HG03575 (cell line): ENCODE results near the gene LSM4.

ENCODE experiments used
- ATAC-seq: cut with Tn5 transposase; IDR thresholded peaks from one replicate; pipeline ENCODE4 v1.9.1; 2021; ENCODE audit not compliant: unreplicated experiment, insufficient number of reproducible peaks, low FRiP score; ENCODE audit errors: extremely low read depth

LSM4 gene

DNA sequence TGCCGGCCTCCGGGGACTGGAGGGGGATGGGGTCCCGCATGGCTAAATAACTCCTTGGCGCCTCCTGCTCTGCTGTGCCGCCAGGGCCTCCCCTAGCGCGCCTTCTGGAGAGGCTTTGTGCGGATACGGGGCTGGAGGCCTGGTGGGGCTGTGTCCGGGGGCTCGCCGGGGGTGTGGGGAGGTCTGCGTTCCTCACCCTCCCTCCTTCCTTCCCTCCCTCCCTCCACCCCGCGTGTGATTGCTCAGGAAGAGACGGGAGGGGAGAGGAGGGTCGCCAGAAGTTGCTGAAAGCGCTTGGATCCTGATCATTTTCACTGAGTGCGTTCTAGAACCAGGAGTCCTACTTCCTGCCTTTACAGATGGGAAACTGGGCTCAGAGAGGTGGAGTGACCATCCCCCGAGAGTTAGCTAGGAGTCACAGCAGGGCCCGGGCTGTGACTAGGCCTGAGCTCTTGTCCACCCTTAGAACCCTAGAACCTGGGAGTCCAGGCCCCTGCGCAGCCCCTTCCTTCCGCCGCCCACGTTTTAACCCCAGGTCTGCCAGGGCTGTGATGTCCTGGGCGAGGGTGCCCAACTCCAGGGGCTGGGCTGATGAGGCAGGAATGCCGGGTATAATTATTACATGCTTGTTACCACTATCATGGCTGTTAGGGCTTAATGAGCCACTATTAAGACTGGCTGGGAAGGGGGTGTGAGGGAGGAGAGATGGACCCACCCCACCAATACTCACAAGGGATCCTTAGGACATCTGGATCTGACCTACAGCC lies 40.7 kb downstream of the LSM4 start:
- ATAC-seq, result no peak

DNA sequence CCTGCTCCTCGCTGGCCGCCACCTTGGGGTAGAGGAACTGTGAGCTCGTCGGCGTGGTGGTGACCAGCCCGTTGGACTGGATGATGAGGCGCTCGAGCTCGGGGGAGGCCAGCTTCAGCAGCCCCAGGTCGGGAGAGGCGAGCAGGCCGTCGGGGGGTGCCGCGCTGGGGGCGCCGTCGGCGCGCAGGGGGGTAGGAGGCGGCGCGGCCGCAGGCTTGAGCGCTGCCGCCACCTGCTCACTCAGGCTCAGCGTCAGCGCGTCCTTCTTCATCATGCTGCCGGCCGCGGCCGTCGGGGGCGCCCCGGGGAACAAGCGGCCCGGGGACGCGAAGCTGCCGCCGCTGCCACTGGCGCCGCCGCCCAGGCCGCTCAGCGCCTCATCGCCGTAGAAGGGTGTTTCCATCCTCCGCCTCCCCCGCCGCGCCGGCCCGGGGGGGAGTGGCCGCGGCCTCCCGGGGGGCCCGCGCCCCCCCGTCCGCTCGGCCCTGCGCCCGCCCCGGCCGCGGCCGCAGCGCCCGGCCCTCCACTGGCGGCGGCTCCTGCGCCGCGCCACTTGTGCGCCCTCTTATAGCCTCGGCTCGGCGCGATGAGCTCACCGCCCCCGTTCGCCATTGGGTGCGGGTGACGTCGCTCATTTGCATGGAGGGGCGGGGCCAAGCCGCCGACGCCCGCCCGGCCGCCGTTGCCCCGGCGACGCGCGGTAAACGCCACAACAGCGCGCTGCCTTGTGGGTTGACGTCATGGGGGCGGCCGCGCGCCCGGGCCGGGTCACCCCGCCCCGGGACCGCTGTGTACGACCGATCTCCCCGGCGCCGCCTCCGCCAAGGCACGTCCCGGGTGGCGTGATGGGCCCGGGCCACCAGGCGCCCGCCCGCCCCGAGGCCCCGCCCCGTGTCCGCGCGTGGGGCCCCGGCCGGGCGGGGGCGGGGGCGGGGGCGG lies 41.5 kb downstream of the LSM4 start, which contains the start of gene JUND:
TSS of gene JUND (minus strand) at position 541 of the 939 bp plus-strand sequence. CDS start at position 403, 138 bp downstream.
- ATAC-seq, result peak; percentile 23

- ATAC-seq, result no peak
Measured at GRCh38 chr19:18280247-18281081, 42.4 kb downstream of the LSM4 start.

GRCh38 chr19:18279516-18280246 lies 43.2 kb downstream of the LSM4 start:
- no peak for ATAC-seq

DNA sequence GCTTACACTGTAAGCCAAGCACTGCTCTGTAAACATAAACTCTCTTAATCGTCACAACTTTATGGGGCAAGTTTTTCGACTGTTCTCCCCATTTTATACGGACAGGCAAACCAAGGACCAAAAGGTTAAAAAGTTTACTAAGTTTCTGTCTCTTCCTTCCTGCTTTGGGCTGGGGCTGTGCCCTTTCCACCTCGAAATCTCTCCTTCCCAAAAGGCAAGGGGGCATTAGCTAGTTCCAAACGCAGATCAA lies 43.7 kb downstream of the LSM4 start:
- no peak for ATAC-seq

DNA sequence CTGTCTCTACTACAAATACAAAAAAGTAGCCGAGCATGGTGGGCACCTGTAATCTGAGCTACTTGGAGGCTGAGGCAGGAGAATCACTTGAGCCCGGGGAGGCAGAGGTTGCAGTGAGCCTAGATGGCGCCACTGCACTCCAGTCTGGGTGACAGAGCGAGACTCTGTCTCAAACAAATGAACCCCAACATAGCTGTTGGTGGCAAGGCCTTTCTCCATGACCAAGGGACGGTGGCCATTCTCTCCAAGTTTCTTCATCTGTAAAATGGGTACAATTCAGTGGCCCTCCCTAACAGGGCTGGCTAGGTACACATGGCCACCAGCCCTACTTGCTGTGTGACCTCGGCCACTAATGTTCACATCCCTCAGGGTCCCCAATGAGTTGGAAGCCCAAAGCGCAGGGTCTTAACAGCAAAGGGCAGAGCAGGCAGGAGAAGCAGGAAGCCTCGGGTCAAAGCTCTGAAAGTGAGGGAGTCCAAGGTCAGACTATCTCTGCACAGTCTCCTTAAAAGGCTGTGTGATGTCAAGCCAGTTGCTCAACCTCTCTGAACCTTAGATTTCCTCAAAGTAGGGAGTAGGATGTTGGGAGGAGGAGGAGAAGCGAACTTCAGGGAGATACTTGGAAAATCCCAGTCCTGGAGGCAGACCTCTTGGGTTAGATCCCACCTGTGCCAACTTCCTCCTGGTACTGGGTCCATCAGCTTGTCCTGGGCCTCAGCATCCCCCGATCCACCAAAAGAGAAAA lies 44.2 kb downstream of the LSM4 start:
- no peak for ATAC-seq

- ATAC-seq, result no peak
Measured at GRCh38 chr19:18274781-18275356, 48.0 kb downstream of the LSM4 start.

- ATAC-seq, result no peak
Measured at GRCh38 chr19:18274219-18274780, 48.6 kb downstream of the LSM4 start, which contains the start of gene IQCN. Gene IQCN, minus strand, starts transcription at chr19:18274452. Its CDS starts 4,974 bp downstream, at chr19:18269478.

- ATAC-seq, result no peak
Measured at GRCh38 chr19:18273561-18274218, 49.2 kb downstream of the LSM4 start.

- ATAC-seq, result no peak
Measured at GRCh38 chr19:18271433-18271841, 51.4 kb downstream of the LSM4 start.

DNA sequence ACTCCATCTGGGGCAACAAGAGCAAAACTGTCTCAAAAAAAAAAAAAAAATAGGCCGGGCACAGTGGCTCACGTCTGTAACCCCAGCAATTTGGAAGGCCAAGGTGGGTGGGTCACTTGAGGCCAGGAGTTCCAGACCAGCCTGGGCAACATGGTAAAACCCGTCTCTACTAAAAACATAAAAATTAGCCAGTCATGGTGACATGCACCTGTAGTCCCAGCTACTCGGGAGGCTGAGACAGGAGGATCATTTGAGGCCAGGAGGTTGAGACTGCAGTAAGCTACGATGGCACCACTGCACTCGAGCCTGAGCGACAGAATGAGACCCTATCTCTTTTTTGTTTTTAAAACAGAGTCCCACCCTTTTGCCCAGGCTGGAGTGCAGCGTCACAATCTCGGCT lies 52.5 kb downstream of the LSM4 start:
- no peak for ATAC-seq

- ATAC-seq, result no peak
Measured at GRCh38 chr19:18269070-18269723, 53.7 kb downstream of the LSM4 start.

DNA sequence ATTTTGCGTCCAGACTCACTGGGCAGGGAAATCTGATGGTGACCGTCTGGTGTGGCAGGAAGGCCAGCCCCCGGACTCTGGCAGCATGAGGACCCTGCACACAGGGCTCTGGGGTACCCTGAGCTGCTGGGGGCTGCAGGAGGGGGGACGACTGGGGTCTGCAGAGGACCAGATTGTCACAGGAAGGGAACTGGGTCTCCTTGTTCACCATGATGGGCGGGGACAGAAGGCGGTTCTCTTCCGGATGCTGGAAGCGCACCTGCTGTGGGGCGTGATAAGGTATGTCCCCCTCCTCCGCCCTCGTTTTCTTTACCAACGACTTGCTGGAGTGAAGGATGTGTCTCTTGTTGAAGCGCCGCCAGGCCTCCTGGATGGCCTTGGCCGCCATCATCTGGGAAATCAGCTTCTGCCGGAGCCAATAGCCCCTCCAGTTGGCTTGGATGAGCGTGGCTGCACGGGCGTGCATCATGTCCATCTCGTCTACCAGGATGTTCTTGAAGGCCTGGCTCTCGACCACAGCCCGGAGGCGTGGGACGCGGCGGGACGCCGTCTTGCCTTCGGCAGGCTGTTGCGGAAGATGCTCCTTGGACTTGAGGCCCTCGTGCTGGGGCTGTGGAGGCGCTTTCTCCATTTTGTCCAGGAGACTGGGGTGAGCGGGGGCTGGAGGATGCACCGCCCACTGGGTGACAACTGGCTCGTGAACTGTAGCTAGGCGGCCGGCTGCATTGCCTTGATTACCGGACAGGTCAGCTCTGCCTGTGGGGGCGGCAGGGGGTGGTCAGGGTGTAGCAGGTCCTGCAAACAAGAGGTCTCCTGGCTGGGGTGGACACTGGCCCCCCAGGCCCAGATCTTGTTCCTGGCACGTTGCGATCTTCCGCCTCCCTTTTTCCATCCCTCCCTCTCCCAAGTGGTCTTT lies 55.8 kb downstream of the LSM4 start:
- ATAC-seq, result no peak

DNA sequence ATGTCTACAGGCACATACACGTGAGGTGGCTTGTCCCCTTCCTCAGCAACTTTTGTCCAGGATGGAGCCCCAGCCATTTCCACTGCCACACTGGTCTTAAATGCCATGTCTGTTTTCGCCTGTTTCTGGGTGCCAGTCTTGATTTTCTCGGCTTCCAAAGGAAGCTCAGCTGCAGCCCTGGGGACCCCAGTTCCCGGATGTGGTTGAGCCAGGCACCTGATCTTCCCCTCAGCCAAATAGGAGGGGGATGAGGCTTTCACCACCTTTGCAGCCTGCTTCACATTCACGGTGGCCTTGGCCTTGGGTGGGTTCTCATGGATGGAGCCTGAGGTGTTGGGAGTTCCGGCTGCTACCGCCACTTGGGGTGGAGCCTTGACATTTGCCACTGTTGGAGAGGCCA lies 57.3 kb downstream of the LSM4 start:
- ATAC-seq, result no peak

GRCh38 chr19:18264971-18265540 lies 57.8 kb downstream of the LSM4 start:
- ATAC-seq, result no peak
